ENCODE results near the gene MORC4.

MORC4 gene

DNA sequence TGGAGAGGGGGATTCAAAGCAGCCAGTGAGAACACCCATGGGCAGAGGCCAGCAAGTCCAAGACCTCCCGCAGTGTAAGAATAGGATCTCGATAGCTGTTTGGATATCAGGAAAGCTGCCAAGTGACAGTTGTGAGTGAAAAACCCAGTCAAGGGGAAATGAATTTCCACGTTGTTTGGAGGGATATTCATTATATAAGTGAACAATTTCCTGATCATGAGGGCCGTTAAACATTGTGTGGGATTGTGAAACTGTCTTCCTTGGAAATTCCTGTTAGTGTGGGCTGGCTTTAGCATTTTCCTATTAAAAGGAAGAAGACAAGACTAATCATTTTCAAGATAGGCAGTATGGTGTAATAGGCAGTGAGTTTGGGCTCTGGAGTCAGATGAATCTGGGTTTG is 64.8 kb downstream of the MORC4 start:
- Histone ChIP-seq H3K27me3 (ENCODE audit: control insufficient read depth, insufficient read depth, low read length) (peaks cover 2% of the 10 kb centered on the region; the same call in 1 of the 2 replicates), H3K27ac (ENCODE audit: low read depth, low read length) (no peak overlapping the region), H3K4me1 (ENCODE audit: control insufficient read depth, insufficient read depth, low read length) (peaks cover 10% of the 10 kb centered on the region; the same call in 1 of the 2 replicates), H3K36me3 (ENCODE audit: control insufficient read depth, insufficient read depth, low read length) (0 out of 2 replicates have a peak, but pooled peaks cover 2% of the 10 kb centered on the region), H3K9me3 (ENCODE audit: control insufficient read depth, insufficient read depth, low read depth, low read length) (no peaks in the 10 kb centered on the region), H3K4me3 (ENCODE audit: low read depth, low read length) (no peak overlapping the region), H3K9ac (ENCODE audit: low read length) (no peak overlapping the region)

DNA sequence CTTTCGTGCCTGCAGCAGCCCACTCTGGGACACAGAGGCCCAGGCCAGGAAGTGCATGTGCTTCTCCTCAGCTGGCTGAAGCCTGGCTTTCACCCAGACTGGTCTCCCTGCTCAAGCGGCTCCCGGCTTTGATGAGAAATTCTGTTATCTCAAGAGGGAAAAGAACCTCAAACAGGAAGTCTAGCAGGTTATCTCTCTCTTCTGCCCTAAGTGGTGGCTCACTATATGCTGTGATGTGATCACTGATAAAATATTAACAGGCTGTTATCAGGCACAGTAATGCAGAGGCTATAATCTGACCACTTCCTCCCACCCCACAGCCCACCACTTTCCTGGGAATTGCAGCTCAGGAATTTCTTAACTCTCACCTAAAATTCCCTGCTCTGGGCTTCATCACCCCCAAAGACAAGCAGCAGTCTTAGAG is 66.5 kb downstream of the MORC4 start:
- Histone ChIP-seq H3K36me3 (ENCODE audit: control insufficient read depth, insufficient read depth, low read length) (no peaks in the 10 kb centered on the region), H3K27ac (ENCODE audit: low read depth, low read length) (no peak overlapping the region; the same call in 1 of the 2 replicates), H3K9me3 (ENCODE audit: control insufficient read depth, insufficient read depth, low read depth, low read length) (no peaks in the 10 kb centered on the region)

DNA sequence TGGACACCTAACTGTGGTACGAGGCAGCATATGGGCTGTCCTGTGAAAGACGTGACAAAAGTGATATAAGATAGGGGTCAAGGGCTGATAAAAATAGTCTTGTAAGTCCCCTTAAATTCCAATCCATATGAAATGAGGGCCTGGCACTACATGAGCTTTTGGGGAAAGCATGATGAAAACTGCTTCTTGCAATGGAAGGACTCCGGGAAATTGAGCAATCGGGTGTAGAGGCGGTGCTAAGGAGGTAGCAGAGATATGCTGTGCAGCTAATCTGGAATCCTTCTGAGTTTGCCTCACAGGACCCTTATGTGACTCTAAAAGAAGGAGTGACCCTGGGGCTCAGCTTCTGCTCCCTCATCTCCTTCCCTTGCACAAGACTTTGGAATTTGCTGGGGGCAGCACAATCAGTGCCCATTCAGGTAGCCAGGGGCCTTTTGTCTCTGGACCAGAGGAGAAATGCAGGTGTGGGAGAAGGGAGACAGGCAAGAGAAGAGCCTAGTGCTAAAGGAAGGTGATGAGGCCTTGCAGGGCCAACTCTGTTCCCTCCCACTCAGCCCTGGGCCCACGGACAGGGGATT is 67.0 kb downstream of the MORC4 start:
- H3K4me3 ChIP-seq (ENCODE audit: low read depth, low read length): no peak overlapping the region
- no peak overlapping the region; the same call in 1 of the 2 replicates for H3K27ac ChIP-seq (ENCODE audit: low read depth, low read length)
- H3K9me3 ChIP-seq (ENCODE audit: control insufficient read depth, insufficient read depth, low read depth, low read length): no peaks in the 10 kb centered on the region
- H3K27me3 ChIP-seq (ENCODE audit: control insufficient read depth, insufficient read depth, low read length): peaks cover 16% of the 10 kb centered on the region; the same call in 1 of the 2 replicates
- H3K4me1 ChIP-seq (ENCODE audit: control insufficient read depth, insufficient read depth, low read length): peaks cover 10% of the 10 kb centered on the region; the same call in 1 of the 2 replicates
- H3K36me3 ChIP-seq (ENCODE audit: control insufficient read depth, insufficient read depth, low read length): no peaks in the 10 kb centered on the region
- H3K9ac ChIP-seq (ENCODE audit: low read length): peak overlapping the region; percentile 76

More for the DNA sequence above, 66.5 kb downstream of the MORC4 start:
- Histone ChIP-seq H3K27me3 (ENCODE audit: control insufficient read depth, insufficient read depth, low read length) (peaks cover 13% of the 10 kb centered on the region; the same call in 1 of the 2 replicates), H3K4me1 (ENCODE audit: control insufficient read depth, insufficient read depth, low read length) (peaks cover 10% of the 10 kb centered on the region; the same call in 1 of the 2 replicates), H3K9ac (ENCODE audit: low read length) (peak overlapping the region; percentile 76), H3K4me3 (ENCODE audit: low read depth, low read length) (no peak overlapping the region)

DNA sequence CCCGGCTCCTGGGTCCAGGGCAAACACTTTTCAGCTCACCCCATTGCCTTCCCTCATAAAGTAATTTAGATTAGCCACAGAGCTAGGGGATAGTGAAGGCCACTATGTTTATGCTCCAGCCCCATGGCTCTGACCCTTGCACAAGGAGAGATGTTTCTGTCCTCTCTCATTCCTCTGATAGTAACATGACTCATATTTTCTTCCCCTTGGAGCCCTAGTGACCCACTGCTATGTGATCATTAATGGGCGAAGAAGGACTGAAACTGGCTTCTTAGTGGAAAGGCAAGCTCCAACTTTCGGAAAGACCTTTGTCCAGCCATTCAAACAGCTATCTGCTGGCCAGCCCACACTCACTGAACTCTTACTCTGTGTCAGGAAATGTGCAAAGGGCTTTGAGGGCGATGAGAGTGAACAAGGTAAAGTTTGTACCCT is 67.5 kb downstream of the MORC4 start:
- no peaks in the 10 kb centered on the region for H3K9me3 ChIP-seq (ENCODE audit: control insufficient read depth, insufficient read depth, low read depth, low read length)
- H3K9ac ChIP-seq (ENCODE audit: low read length): peak overlapping the region; percentile 76
- peaks cover 10% of the 10 kb centered on the region; the same call in 1 of the 2 replicates for H3K4me1 ChIP-seq (ENCODE audit: control insufficient read depth, insufficient read depth, low read length)
- peaks cover 16% of the 10 kb centered on the region; the same call in 1 of the 2 replicates for H3K27me3 ChIP-seq (ENCODE audit: control insufficient read depth, insufficient read depth, low read length)
- no peaks in the 10 kb centered on the region for H3K36me3 ChIP-seq (ENCODE audit: control insufficient read depth, insufficient read depth, low read length)
- H3K4me3 ChIP-seq (ENCODE audit: low read depth, low read length): no peak overlapping the region
- H3K27ac ChIP-seq (ENCODE audit: low read depth, low read length): peak overlapping the region; percentile 7; the same call in 1 of the 2 replicates

GRCh38 chrX:106931831-106932491 is 68.1 kb downstream of the MORC4 start:
- Histone ChIP-seq H3K27ac (ENCODE audit: low read depth, low read length) (peak overlapping the region; percentile 7; the same call in 1 of the 2 replicates), H3K36me3 (ENCODE audit: control insufficient read depth, insufficient read depth, low read length) (no peaks in the 10 kb centered on the region), H3K4me3 (ENCODE audit: low read depth, low read length) (no peak overlapping the region), H3K4me1 (ENCODE audit: control insufficient read depth, insufficient read depth, low read length) (peaks cover 10% of the 10 kb centered on the region; the same call in 1 of the 2 replicates), H3K9me3 (ENCODE audit: control insufficient read depth, insufficient read depth, low read depth, low read length) (no peaks in the 10 kb centered on the region), H3K27me3 (ENCODE audit: control insufficient read depth, insufficient read depth, low read length) (peaks cover 16% of the 10 kb centered on the region; the same call in 1 of the 2 replicates), H3K9ac (ENCODE audit: low read length) (peak overlapping the region; percentile 76)

GRCh38 chrX:106928227-106928626 is 71.8 kb downstream of the MORC4 start:
- no peak overlapping the region for H3K4me3 ChIP-seq (ENCODE audit: low read depth, low read length)

GRCh38 chrX:106927700-106928099 is 72.3 kb downstream of the MORC4 start:
- no peaks in the 10 kb centered on the region for H3K36me3 ChIP-seq (ENCODE audit: control insufficient read depth, insufficient read depth, low read length)
- peaks cover 28% of the 10 kb centered on the region for H3K27me3 ChIP-seq (ENCODE audit: control insufficient read depth, insufficient read depth, low read length)
- H3K4me3 ChIP-seq (ENCODE audit: low read depth, low read length): no peak overlapping the region
- H3K9me3 ChIP-seq (ENCODE audit: control insufficient read depth, insufficient read depth, low read depth, low read length): no peaks in the 10 kb centered on the region
- H3K27ac ChIP-seq (ENCODE audit: low read depth, low read length): no peak overlapping the region
- H3K4me1 ChIP-seq (ENCODE audit: control insufficient read depth, insufficient read depth, low read length): peaks cover 3% of the 10 kb centered on the region; the same call in 1 of the 2 replicates
- no peak overlapping the region for H3K9ac ChIP-seq (ENCODE audit: low read length)

More at GRCh38 chrX:106928227-106928626, 71.8 kb downstream of the MORC4 start:
- Histone ChIP-seq H3K9ac (ENCODE audit: low read length) (no peak overlapping the region), H3K9me3 (ENCODE audit: control insufficient read depth, insufficient read depth, low read depth, low read length) (no peaks in the 10 kb centered on the region), H3K4me1 (ENCODE audit: control insufficient read depth, insufficient read depth, low read length) (peaks cover 8% of the 10 kb centered on the region; the same call in 1 of the 2 replicates), H3K36me3 (ENCODE audit: control insufficient read depth, insufficient read depth, low read length) (no peaks in the 10 kb centered on the region), H3K27ac (ENCODE audit: low read depth, low read length) (no peak overlapping the region), H3K27me3 (ENCODE audit: control insufficient read depth, insufficient read depth, low read length) (peaks cover 27% of the 10 kb centered on the region)

DNA sequence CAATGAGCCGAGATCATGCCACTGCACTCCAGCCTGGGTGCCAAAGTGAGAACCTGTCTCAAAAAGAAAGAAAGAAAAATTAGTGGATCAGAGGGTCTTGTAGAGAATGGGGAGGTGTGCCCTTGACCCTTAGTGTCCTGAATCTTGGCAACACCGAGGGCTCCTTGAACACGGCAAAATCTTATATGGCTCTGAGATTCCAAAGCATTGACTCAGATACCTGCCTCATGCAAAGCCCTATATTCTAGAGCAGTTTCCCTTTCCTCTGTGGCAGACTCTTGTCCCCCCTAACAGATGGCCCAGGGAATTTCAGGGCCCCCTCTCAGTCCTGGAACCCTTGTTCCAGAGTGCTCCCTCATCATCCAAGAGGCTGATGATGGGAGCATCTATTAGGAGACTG is 73.0 kb downstream of the MORC4 start:
- Histone ChIP-seq H3K9me3 (ENCODE audit: control insufficient read depth, insufficient read depth, low read depth, low read length) (no peaks in the 10 kb centered on the region), H3K27ac (ENCODE audit: low read depth, low read length) (no peak overlapping the region), H3K4me1 (ENCODE audit: control insufficient read depth, insufficient read depth, low read length) (no peaks in the 10 kb centered on the region; the same call in 1 of the 2 replicates), H3K9ac (ENCODE audit: low read length) (no peak overlapping the region), H3K4me3 (ENCODE audit: low read depth, low read length) (no peak overlapping the region), H3K27me3 (ENCODE audit: control insufficient read depth, insufficient read depth, low read length) (peaks cover 34% of the 10 kb centered on the region), H3K36me3 (ENCODE audit: control insufficient read depth, insufficient read depth, low read length) (no peaks in the 10 kb centered on the region)

DNA sequence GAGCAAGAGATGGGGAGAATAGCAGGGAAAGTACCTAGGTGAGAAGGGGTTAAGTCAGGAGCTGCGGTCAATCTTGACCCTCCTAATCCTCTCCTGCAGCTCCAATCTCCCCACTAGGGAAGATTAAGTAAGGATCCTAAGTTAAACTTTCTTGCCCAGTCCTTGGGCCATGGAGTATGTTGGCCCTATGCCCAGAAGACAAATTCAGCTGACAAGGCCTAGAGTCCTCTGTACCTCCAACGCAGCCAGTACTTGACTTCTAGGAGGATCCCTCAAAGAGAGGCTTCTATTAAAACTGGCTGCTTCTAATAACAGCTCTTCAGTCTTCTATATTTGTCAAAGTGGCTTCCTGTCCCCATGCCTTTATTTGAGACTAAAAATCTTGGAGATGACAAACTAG is 78.4 kb downstream of the MORC4 start:
- Histone ChIP-seq H3K27ac (ENCODE audit: low read depth, low read length) (no peak overlapping the region), H3K27me3 (ENCODE audit: control insufficient read depth, insufficient read depth, low read length) (peaks cover 48% of the 10 kb centered on the region), H3K36me3 (ENCODE audit: control insufficient read depth, insufficient read depth, low read length) (no peaks in the 10 kb centered on the region), H3K4me3 (ENCODE audit: low read depth, low read length) (no peak overlapping the region), H3K9me3 (ENCODE audit: control insufficient read depth, insufficient read depth, low read depth, low read length) (no peaks in the 10 kb centered on the region), H3K4me1 (ENCODE audit: control insufficient read depth, insufficient read depth, low read length) (peaks cover 21% of the 10 kb centered on the region), H3K9ac (ENCODE audit: low read length) (no peak overlapping the region)

DNA sequence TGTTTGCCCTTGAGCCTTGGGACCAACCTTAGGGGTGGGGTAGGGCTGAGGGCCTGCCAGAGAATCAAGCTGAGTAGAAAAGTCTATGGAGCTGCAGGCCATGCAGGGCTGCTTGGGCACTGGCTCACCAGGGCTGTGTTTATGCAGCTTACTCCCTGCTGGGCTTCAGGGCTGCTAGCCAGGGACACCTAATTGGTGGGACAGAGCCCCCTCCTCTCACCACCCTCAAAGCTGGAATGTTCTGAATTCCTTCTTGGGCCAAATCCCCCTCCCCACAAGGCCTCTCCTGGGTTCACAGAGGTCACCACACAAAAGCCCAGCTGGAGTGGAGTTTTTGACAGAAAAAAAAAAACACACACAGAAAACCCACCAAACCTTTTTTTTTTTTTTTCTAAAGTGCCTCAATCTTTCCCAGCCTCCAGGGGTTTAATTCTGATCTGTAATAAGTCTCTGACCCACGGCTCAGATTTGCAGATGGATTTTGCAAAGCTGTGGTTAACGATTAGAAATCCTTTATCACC is 80.0 kb downstream of the MORC4 start, which contains the start of gene CLDN2:
CLDN2 (plus strand) TSS at position 471 of the 521 bp plus-strand sequence. CDS start 7,827 bp downstream, outside the sequence.
- Histone ChIP-seq H3K36me3 (ENCODE audit: control insufficient read depth, insufficient read depth, low read length) (no peaks in the 10 kb centered on the region), H3K4me3 (ENCODE audit: low read depth, low read length) (no peak within 1 kb of the TSS), H3K9ac (ENCODE audit: low read length) (no peak within 1 kb of the TSS), H3K4me1 (ENCODE audit: control insufficient read depth, insufficient read depth, low read length) (peaks cover 21% of the 10 kb centered on the region), H3K27me3 (ENCODE audit: control insufficient read depth, insufficient read depth, low read length) (peaks cover 57% of the 10 kb centered on the region), H3K9me3 (ENCODE audit: control insufficient read depth, insufficient read depth, low read depth, low read length) (no peaks in the 10 kb centered on the region), H3K27ac (ENCODE audit: low read depth, low read length) (no peak within 1 kb of the TSS)

Measured in HUES6 (cell line).